T47D (cell line): ENCODE data around the gene LCE2D.

Experiments
- DNase-seq, 2 experiments: peaks; one replicate each; pipeline versions ENCODE4 v3.0.0 to v3.0.0-alpha.2; 2011 to 2012; ENCODE audit warnings: low read depth in 1 of 2, low spot score in 1 of 2
- JUND ChIP-seq: IDR thresholded peaks from 2 replicates; pipeline ENCODE4 v1.6.1; 2012; ENCODE audit warnings: low read depth
- in situ Hi-C: cut with HindIII; loops from 2 replicates; pipeline ENCODE4 v1.10.0; 2016; ENCODE audit warnings: low sequenced_read_pairs, low pct_unique_long_range_greater_than_20kb

LCE2D gene

GRCh38 chr1:152663098-152663497, at the start of gene LCE2D:
Gene LCE2D (plus strand): TSS chr1:152663380. CDS start chr1:152664106, 726 bp downstream.
- DNase-seq: no peak
- no peak for TF ChIP-seq JUND
- in situ Hi-C loops: no loop called here

DNA sequence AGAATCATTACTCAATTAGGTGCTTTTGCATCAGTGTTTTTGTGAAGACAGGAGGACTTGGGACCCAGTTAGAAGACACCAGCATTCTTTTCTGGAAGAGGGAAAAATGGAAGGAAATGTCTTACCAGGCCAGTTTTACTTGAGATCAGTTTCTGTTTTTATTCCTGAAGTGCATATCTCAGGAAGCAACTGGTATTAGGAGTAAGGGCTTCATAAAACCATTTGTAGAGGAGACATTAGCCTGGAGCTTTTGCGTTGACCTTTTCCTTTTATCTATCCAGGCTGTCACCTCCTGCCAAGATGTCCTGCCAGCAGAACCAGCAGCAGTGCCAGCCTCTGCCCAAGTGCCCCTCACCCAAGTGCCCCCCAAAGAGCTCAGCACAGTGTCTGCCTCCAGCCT, 49.7 kb upstream of the LCE2D start, which contains the start of gene LCE3B:
Gene LCE3B, plus strand, starts transcription at position 301 of the 400 bp plus-strand sequence. Its CDS starts 0 bp downstream, at position 301.
- in situ Hi-C loops: no loop called here
- TF ChIP-seq JUND: no peak
- DNase-seq: no peak

DNA sequence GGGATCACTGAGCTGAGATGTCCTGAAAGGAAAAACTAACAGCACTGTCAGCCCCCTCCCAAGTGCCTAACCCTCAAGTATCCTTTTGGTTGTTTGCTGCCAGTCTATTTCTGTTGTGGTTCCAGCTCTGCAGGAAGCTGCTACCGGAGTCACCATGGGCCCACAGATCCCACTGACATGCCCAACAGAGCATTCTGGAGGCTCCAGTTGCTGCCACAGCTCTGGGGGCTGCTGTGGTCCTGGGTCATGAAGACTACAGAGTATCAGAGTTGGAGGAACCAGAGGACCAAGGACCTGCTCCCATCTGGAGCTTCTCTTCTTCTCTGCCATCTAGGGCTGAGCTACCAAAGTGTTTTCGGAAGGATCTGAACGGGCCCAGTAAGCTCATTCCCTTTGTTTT, 41.2 kb upstream of the LCE2D start:
- peak in 1 of 2 experiments; percentile 0 for DNase-seq
- TF ChIP-seq JUND: no peak
- in situ Hi-C loops: no loop called here

DNA sequence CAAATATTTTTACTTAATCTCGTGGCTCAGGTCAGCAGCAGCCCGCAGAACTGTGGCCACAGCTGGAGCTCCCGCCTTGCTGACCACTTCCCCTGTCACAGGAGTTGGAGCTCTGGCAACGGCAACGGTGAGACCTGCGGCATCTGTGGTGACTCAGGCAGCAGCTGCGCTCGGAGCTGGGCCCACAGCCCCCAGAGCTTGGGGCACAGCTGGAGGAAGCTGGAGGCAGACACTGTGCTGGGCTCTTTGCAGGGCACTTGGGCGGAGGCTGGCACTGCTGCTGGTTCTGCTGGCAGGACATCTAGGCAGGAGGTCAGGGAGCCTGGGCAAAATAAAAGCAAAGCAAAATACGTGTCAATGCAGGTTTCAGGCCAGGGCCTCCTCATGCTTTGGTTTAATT, 40.4 kb upstream of the LCE2D start, which contains the start of gene LCE3A:
Gene LCE3A, minus strand, starts transcription at position 301 of the 400 bp plus-strand sequence. Its CDS starts 0 bp downstream, at position 301.
- in situ Hi-C loops: no loop called here
- no peak for TF ChIP-seq JUND
- DNase-seq: peak in 1 of 2 experiments; percentile 1

GRCh38 chr1:152623203-152623844, 39.9 kb upstream of the LCE2D start:
- in situ Hi-C loops: no loop called here
- DNase-seq: peak in 1 of 2 experiments; percentile 0
- no peak for TF ChIP-seq JUND

- TF ChIP-seq JUND: no peak
- in situ Hi-C loops: no loop called here
- DNase-seq: peak in 1 of 2 experiments; percentile 0
Measured at GRCh38 chr1:152626744-152627143, 36.4 kb upstream of the LCE2D start.

GRCh38 chr1:152630596-152630995, 32.6 kb upstream of the LCE2D start:
- DNase-seq: peak in 1 of 2 experiments; percentile 12
- TF ChIP-seq JUND: no peak
- in situ Hi-C loops: no loop called here

DNA sequence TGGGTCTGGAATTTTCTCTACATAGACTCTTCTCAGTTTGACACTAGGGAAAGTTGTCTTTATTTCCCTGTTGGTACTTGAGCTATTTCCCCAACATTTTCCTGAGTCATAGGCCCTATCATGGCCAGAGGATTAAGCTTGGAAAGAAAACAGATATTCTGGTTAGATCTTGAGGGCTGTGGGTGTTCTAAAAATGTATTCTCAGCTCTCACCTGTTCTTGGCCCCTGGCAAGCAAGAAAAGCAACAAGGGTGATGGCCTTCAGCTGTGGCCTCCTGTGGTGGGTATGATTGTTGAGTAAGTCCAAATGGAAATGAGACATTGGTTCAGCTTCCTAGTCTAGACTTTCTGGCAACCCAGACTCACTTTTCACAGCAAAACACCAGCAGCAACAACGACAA, 22.8 kb upstream of the LCE2D start:
- TF ChIP-seq JUND: no peak
- no peak for DNase-seq
- in situ Hi-C loops: no loop called here

GRCh38 chr1:152643945-152644344, 19.2 kb upstream of the LCE2D start:
- no peak for DNase-seq
- TF ChIP-seq JUND: no peak
- in situ Hi-C loops: no loop called here

GRCh38 chr1:152645146-152645545, 18.0 kb upstream of the LCE2D start:
- in situ Hi-C loops: no loop called here
- no peak for TF ChIP-seq JUND
- peak in 1 of 2 experiments; percentile 57 for DNase-seq

- no peak for TF ChIP-seq JUND
- no peak for DNase-seq
- in situ Hi-C loops: no loop called here
Measured at GRCh38 chr1:152646656-152647055, 16.5 kb upstream of the LCE2D start.

DNA sequence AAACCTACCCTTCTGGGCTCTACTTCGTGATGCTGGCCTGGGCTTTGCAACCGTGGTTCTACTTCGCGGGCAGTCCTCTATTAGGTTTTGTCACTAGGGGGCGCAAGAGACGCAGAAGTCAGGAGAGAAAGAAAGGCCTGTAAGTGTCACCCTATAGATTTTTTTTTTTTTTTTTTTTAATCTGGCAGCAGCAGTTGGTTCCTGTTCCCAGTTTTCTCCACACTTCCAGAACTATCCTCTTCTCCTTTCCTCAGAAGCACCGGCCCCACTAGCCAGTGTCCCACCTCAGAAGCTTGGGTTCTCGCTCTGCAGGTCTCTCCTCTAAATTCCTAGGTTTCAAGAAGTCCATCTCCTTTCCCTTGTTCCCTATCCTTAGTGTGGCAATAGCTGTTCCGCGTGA, 9.1 kb upstream of the LCE2D start:
- in situ Hi-C loops: no loop called here
- DNase-seq: peak; percentile 56 to 88
- no peak for TF ChIP-seq JUND

GRCh38 chr1:152656459-152656858, 6.7 kb upstream of the LCE2D start:
- in situ Hi-C loops: no loop called here
- DNase-seq: no peak
- no peak for TF ChIP-seq JUND

DNA sequence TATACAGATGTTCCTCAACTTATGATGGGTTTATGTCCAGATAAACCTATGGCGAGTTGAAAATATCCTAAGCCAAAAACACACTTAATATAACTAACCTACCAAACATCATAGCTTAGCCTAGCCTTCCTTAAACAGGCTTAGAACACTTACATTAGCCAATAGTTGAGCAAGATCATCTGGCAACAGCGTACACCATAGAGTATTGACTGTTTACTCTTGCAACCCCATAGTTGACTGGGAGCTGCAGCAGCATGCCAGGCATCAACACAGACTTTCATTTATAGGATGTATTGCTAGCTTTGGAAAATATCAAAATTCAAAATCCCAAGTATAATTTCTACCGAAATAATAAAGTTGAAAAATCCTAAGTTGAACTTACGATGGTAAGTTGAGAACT, 5.5 kb upstream of the LCE2D start:
- DNase-seq: no peak
- in situ Hi-C loops: no loop called here
- TF ChIP-seq JUND: no peak
